NCI-H82 treated with DMSO at 0.1 percent for 48 hours (cell line): ENCODE data around the gene DGKI.

Experiments used
- DNase-seq: peaks from one replicate; lab custom pipeline; 2025; ENCODE audit not compliant: unreplicated experiment; lab: John Stamatoyannopoulos, UW

DGKI gene

GRCh38 chr7:137439829-137440825 lies 406.6 kb downstream of the DGKI start:
- DNase-seq = no peak

- DNase-seq = no peak
Observed at GRCh38 chr7:137434946-137435345, 411.8 kb downstream of the DGKI start.

DNA sequence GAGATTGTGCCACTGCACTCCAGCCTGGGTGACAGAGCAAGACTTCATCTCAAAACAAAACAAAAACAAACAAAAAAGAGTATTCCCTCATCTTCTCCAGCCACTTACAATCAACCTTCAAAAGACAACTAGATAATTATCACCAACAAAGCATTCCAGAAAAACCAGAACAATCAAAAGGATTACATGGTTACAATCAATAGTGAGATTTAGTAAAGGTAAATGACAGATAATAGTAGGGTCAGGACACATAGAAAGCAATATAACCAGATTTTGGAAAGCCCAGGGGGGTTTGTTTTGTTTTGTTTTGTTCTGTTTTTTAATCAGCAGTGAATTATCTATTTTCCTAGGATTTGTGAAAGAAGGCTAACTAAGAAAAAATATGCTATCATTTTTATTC lies 412.2 kb downstream of the DGKI start:
- DNase-seq = no peak

GRCh38 chr7:137423321-137423720 lies 423.5 kb downstream of the DGKI start:
- no peak for DNase-seq

DNA sequence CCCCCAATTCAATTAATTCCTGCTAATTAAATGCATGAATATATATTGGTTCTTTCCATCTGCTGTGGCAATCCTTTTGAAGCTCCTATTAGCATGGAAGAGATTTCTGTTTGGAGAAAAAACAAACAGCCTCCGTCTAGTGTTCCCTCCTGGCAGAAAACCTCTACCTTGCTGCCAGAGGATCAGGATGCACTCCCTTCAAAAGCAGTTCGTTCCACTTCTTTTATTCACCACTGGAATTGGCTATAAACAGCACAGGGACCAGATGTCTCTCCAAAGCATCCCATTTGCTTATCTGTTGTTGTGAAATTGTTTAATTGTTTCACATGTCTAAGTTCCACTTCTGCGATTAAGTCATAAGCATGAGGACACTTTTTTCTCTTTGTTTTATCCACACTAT lies 425.4 kb downstream of the DGKI start:
- no peak for DNase-seq

- DNase-seq = no peak
Observed at GRCh38 chr7:137418841-137419240, 427.9 kb downstream of the DGKI start.

DNA sequence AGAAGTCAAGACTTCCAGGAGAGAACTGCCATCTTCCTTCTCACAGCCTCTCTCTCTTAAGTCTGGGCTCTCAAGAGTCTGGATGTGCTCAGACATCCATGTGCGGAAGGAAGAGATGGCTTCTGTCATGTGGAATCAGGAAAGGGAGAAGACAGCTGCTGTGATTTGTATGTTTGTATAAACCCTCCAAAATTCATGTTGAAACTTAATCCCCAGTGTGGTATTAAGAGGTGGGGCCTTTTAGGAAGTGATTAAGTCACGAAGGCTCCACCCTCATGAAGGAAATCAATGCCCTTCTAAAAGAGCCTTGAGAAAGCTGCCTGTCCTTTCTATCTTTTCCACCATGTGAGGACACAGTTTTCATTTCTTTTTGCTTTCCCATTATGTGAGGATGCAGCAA lies 429.3 kb downstream of the DGKI start:
- no peak for DNase-seq

- DNase-seq = no peak
Observed at GRCh38 chr7:137413901-137414300, 432.9 kb downstream of the DGKI start.

DNA sequence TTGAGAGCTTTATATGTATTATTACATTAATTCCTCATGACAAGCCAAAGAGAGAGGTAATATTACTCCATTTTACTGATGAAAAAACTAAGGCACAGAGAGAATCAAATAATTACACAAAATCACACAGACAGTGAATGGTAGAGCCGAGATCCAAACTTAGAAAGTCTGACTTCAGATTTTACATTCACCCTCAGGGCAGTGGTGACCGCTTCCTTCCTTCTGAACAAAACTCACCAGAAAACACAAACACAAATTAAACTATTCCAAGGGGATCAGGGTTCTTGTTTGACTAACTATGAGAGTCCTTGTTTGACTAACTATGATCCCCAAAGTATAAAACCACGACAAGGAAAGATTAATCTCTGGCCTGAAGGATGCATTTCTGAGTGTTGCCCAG lies 435.3 kb downstream of the DGKI start:
- DNase-seq = no peak

DNA sequence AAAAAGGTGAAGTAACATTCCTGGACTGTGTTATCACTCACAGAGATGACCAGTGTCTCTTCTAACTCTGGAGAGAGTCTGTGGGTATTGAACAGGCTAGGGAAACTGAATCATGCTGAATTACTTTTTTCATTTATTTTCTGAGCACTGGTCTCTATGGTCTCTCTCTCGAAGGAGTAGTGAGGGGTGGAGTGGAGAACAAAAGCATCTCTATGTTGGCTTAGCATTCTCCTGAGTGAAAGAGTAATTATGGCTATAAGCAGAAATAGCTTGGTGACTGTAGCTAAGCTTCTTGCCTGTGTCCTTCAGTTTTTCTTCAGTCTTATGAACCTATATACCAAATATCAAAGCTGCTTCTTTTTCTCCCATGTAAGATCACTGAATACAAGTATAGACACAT lies 438.6 kb downstream of the DGKI start:
- no peak for DNase-seq

- no peak for DNase-seq
Observed at GRCh38 chr7:137407078-137407477, 439.7 kb downstream of the DGKI start.

DNA sequence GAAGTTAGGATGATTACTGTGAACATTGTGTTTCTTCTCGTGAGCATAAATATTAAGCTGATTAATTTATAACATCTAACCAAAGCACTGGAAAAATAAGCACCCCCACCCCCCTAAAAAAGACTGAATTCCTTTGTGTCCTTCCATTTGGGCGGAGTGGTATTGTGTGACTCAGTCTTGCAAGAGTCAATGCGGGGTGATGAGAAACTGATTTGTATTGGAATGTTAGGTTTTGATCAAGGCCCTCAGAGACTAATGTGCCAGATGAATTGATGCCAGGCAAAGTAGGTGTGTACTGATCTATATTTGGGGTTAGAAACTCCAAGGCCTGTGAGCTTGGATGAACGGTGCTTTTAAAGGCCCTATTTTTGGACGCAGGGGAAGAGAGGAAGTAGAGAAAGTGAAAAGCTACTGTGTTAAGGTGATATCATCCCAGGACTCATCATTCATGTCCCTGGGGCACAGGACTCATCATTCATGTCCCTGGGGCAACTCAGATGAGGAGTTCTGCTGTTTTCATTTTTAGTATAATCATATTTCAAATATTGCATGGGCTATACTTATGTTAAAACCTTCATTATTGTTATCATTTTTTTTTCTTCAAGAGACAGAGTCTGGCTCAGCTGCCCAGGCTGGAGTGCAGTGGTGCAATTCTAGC lies 442.0 kb downstream of the DGKI start:
- DNase-seq = no peak

DNA sequence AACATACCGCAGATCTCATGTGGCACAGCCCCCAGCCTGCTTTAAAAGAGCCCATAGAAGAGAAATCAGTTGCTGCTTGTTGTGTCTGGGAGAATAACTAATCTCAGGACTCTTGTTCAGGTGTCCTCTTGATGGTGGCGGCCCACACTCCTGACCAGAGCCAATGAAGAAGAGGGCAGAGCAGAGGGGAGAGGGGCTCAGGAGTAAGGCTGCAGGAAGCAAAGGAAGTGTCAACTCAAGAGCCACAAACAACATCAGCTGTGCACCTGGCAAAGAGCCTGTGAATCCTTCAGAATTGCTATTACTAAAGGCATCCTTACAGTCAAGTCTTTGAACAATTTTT lies 443.4 kb downstream of the DGKI start:
- DNase-seq = no peak

DNA sequence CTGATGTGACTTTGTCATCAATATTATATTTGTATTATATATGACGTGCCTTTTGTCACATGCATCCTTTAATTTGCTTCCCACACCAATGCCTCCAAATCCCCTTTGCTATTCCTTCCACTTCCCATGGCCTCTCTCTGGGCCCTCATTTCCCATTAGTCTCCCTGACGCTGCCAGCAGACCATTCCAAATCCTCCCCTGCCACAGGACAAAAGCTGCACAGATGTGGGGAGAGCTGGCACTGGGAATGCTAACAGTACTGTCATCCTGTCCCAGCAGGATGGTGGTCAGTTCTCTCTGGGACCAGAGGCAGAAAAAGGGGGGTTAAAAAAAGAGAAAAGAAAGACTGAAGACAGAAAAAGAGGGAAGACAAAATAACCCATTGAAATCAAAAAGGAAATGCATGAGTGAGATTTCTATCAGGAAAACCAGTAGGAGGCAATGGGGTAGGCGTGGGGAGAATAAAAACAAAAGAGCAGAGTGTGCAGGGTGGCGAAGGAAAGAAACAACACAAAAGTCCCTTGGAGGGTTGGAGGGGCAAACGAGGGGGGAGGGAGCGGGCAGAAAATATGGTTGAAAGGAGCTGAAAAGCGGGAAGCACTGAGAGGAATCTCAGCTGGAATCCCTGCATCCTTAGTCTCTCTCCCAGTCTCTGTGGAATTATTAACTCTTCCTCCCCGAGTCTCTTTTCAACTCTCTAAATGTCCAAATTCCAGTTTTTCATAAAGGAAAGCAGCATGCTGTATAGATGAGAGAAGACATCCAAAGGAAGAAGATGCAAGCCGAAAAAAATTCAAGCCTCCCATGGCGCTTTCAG lies 444.0 kb downstream of the DGKI start:
- DNase-seq = no peak

DNA sequence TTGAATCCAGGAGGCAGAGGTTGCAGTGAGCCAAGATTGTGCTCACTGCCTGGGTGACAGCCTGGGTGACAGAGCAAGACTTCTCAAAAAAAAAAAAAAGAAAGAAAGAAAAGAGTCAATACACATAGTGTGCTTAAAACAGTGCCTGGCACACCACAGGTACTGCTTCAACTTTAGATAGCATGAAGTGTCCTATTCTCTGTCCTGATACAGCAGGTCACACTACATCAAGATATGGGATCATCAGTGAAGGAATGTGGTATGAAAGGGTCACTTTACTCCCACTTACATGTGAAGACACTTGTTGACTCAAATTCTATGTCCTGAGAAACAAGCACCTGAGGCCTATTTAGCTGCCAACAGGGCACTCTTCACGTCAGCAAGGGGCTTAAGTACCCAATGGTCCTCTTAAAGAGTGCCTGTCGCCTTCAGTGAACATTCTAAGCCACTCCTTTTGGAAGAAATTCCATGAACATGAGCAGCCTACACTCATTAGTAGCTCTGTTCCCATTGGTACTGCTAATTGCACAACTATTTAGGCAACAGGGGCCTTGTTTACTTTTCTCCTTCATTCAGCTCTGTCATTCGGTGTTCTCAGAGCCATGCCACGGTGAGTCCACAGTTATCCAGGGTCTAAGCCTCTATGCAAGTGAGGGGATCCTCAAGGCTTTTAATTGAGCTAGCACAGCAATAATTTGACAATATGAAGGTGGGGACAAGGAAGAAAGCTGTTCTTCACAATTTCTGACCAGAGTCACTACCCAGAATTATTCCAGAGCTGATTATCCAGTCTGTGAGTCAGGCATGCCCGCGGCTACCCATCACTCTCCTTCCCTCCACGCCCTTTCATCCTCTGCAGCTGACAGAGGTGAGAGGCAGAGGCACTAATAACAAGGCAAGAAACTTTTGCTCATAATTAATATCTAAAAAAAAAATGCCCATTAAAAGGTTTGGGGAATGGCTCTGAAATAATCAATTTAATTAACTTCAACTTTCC lies 446.6 kb downstream of the DGKI start:
- DNase-seq = no peak

GRCh38 chr7:137396051-137396450 lies 450.7 kb downstream of the DGKI start:
- no peak for DNase-seq

DNA sequence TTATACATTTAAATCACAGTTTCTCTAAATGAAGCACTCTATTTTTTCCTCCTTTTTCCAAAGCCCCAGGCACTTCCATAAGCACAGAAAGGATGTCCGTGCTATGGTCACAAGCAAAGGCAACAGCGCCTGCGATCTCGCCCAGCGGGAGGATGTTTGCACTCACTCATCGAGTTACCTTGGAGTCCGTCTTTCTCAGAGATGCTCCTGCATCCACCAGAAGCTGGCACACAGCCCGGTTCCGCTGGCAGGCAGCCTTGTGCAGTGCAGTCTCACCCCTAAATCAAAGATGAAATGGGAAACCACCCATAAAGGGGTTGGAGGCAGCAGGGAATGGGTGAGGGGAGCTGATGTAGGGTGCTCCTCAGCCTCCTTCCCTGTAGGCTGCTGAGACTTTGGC lies 451.4 kb downstream of the DGKI start:
- DNase-seq = no peak

GRCh38 chr7:137393570-137393969 lies 453.2 kb downstream of the DGKI start:
- no peak for DNase-seq

DNA sequence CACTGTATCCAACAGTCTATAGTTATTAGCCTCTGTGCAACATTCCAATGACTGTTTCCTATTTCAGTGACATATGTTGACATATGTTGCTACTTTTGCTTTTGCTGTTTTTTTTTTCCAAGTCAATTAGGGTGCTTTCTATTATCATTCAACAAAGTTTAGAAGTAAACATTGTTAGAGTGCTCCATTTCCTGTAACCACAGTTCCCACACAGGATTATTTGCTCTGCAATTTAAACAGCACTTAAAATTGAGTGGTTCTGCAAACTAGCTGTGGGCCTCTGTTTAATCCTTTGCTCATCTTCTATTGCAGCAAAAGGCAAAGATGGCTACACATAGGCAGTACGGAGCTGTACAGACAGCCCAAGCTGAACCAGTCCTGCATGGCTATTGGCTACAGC lies 456.7 kb downstream of the DGKI start:
- no peak for DNase-seq

DNA sequence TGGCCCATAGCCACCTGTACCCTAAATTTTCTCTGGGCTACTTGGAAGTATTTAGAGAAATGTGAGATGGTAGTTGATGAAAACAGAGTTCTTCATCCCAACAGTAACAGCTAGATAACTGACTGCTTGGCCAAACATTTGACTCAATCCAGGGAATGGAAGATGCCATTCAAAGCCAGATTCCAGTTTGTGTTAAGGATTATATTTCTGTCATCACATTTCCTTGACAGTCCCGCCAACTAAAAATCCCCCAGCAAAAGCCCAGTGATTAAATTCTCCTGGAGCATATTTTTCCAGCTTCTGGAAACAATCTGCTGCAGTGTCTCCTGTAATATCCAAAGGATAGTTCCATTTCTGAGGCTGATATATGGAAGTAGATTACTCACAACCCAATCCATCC lies 457.9 kb downstream of the DGKI start:
- DNase-seq = no peak
